CMK (cell line): ENCODE results near the gene SLF2.

ENCODE experiments used
- DNase-seq: peaks from one replicate; pipeline ENCODE4 v3.0.0-alpha.2; 2010; ENCODE audit warnings: low read depth

The SLF2 gene

GRCh38 chr10:101000127-101000914, 87.6 kb downstream of the SLF2 start:
- no peak for DNase-seq

- DNase-seq, result no peak
Observed at GRCh38 chr10:101000915-101001658, 88.3 kb downstream of the SLF2 start.

GRCh38 chr10:101001659-101002035, 88.9 kb downstream of the SLF2 start:
- no peak for DNase-seq

GRCh38 chr10:101002456-101002855, 89.7 kb downstream of the SLF2 start:
- DNase-seq, result no peak

- DNase-seq, result no peak
Observed at GRCh38 chr10:101003639-101004206, 91.0 kb downstream of the SLF2 start.

GRCh38 chr10:101005361-101005760, 92.6 kb downstream of the SLF2 start:
- DNase-seq, result no peak

- DNase-seq, result no peak
Observed at GRCh38 chr10:101005869-101006567, 93.3 kb downstream of the SLF2 start.

GRCh38 chr10:101006593-101007098, 93.9 kb downstream of the SLF2 start:
- DNase-seq, result no peak

- no peak for DNase-seq
Observed at GRCh38 chr10:101007099-101007711, 94.4 kb downstream of the SLF2 start.

- no peak for DNase-seq
Observed at GRCh38 chr10:101007915-101008822, 95.4 kb downstream of the SLF2 start.

GRCh38 chr10:101008823-101009423, 96.2 kb downstream of the SLF2 start:
- no peak for DNase-seq

GRCh38 chr10:101010329-101010728, 97.6 kb downstream of the SLF2 start:
- DNase-seq, result no peak

- no peak for DNase-seq
Observed at GRCh38 chr10:101011517-101012423, 99.0 kb downstream of the SLF2 start.

GRCh38 chr10:101012525-101013364, 100.0 kb downstream of the SLF2 start:
- DNase-seq, result peak; percentile 77

- no peak for DNase-seq
Observed at GRCh38 chr10:101013365-101013825, 100.6 kb downstream of the SLF2 start.

GRCh38 chr10:101014230-101014884, 101.6 kb downstream of the SLF2 start:
- DNase-seq, result no peak
